Mesodermal cell (in vitro differentiated cells): ENCODE data around the gene TC2N.

Experiments
- H3K27ac ChIP-seq: 2 replicates; pipeline ENCODE4 v1.7.0; 2013; ENCODE audit warnings: mild to moderate bottlenecking, low read depth, low read length, moderate library complexity; ENCODE audit not compliant: severe bottlenecking
- H3K36me3 ChIP-seq: 2 replicates; pipeline ENCODE4 v1.7.1; 2013; ENCODE audit warnings: mild to moderate bottlenecking, low read length, moderate library complexity; ENCODE audit not compliant: control insufficient read depth, insufficient read depth
- H3K4me1 ChIP-seq: one replicate; pipeline ENCODE4 v1.7.1; 2013; ENCODE audit warnings: mild to moderate bottlenecking, low read length; ENCODE audit not compliant: insufficient read depth, control insufficient read depth, poor library complexity, severe bottlenecking
- H3K4me3 ChIP-seq: 2 replicates; pipeline ENCODE4 v1.7.0; 2013; ENCODE audit warnings: low read length, control low read depth, mild to moderate bottlenecking; ENCODE audit not compliant: insufficient read depth, poor library complexity, severe bottlenecking; ENCODE audit errors: extremely low read depth
- H3K9me3 ChIP-seq: 2 replicates; pipeline ENCODE4 v1.7.1; 2013; ENCODE audit warnings: mild to moderate bottlenecking, low read length, moderate library complexity; ENCODE audit not compliant: control insufficient read depth
- WGBS, 2 experiments: methylation state at CpG; one replicate each; pipeline ENCODE4 v1.1.5; 2013; ENCODE audit warnings: missing lambda C conversion rate in 2 of 2; ENCODE audit not compliant: insufficient coverage in 2 of 2; 5-methylcytosine and 5-hydroxymethylcytosine counted together

Gene TC2N

DNA sequence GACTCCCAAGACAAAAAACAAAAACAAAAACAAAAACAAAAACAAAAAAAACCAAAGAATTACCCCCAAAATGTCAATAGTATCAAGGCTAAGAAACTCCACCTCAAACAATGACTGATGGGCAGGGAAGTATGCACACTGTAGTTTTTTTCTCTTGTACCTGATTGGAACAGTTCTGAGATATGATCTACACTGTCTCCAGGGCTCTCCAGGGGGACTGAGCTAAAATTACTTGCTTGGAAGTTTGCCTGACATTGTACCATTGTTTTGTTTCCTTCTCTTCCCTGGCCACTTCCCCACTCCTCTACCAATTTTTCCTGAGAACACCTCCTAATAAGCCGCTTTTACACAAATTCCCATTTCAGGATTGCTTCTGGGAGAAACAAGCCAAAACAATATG, 113.2 kb downstream of the TC2N start:
- Histone ChIP-seq H3K4me1 (no peaks in the 10 kb centered on the region), H3K27ac (no peak overlapping the region), H3K4me3 (no peak overlapping the region), H3K36me3 (no peaks in the 10 kb centered on the region), H3K9me3 (no peaks in the 10 kb centered on the region)
- WGBS, 2 experiments: 100% methylated on average over 1 of the region's 1 CpG; no CpG with 5 or more reads in 1 of the 2 experiments

DNA sequence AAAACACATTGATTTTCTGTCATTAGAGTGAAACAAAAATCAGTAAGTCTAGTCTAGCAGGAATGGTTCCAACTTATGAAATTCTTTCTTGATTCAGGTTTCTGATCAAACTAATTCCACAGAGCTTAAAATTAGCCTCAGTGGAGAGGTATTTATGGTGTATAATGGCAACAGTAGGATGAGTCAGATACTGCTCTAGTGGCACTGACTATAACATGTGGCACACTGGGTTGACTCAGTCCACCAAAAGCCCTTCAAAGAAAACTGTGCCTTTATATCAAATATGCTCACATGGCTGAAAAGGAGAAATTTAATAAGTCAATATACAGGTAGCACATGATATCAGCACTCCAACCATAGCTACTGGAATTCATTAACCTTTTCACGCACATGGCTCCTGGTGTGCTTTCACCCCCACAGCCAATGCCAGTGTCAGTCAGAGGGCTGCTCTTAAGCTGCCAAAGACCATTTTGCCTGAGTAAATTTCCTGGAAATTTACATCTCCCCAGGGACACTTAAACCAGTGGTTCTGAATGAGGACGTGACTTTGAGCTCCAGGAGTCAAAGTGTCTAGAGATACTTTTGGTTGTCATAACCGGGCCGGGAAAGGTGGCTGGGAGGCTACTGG, 113.7 kb downstream of the TC2N start:
- Histone ChIP-seq H3K9me3 (no peaks in the 10 kb centered on the region), H3K36me3 (no peaks in the 10 kb centered on the region), H3K4me3 (no peak overlapping the region), H3K27ac (no peak overlapping the region), H3K4me1 (no peaks in the 10 kb centered on the region)
- WGBS, 2 experiments: 20 to 100% methylated on average over 1 of the region's 4 CpGs

DNA sequence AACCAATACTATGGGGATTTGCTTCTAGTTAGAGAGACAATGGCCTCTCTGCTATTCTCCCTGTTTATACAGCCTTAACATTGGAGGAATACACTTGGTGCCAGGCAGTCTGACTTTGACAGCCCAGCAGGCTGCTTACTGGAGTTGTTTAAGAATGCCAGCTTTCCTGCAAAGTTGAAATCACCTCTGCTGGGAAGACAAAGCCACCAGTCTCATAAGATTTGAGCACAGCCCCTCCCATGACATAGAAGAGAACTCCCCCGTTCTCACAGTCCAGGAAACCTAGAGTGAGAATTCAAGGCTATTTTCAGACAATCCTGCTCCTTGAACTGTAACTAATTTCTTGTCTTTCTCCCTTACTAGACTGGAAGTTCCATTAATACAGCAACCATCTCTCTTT, 114.4 kb downstream of the TC2N start:
- Histone ChIP-seq H3K36me3 (no peaks in the 10 kb centered on the region), H3K9me3 (no peaks in the 10 kb centered on the region), H3K4me3 (no peak overlapping the region), H3K27ac (no peak overlapping the region), H3K4me1 (no peaks in the 10 kb centered on the region)
- 71 to 90% methylated on average over 1 of the region's 1 CpG for whole genome bisulfite sequencing, 2 experiments

DNA sequence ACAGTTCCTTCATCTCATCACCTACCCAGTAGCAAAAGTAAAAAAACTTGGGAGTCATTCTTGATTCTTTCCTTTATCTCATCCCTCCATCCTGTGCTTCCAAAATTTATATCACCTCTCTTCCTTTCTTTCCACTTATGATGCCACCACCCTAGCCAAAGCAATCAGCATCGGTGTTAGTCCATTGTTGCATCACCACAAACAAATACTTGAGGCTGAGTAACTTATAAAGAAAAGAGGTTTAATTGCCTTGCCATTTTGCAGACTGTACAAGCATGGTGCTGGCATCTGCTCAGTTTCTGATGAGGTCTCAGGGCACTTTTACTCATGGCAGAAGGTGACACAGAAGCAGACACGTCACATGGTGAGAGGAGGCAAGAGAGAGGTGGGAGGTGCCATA, 115.6 kb downstream of the TC2N start:
- Histone ChIP-seq H3K4me3 (no peak overlapping the region), H3K27ac (no peak overlapping the region), H3K9me3 (no peaks in the 10 kb centered on the region), H3K4me1 (no peaks in the 10 kb centered on the region), H3K36me3 (no peaks in the 10 kb centered on the region)
- WGBS, 2 experiments: no CpG with 5 or more reads among the region's 2 CpGs

DNA sequence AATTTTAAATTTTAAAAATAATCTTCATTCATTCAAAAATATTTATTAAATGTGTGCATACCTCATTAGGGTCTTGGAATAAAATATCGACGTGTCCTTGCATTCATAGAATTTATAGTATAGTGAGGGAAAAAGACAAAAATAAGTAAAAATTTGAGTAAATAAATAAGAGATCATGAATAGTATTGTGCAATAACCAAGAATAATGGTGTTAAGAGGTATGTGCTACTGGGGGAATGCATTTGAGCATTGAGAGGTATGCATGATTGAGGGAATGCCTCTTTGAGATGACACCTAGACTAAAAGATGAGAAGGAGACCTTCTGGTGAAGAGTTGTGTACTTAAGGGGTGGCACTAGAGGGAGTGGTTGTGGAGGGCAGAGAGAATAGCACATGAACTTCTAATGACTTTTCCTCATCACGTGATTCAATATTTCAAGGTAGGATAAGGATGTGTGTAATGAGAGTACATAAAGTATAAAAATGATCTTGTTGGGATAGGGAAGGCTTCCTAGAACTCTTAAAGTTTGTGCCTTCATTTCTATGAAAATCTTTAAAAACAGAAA, 116.6 kb downstream of the TC2N start:
- H3K4me3 ChIP-seq: no peak overlapping the region
- WGBS, 2 experiments: 93 to 100% methylated on average over 1 to 3 of the region's 3 CpGs
- H3K4me1 ChIP-seq: no peaks in the 10 kb centered on the region
- no peaks in the 10 kb centered on the region for H3K36me3 ChIP-seq
- H3K9me3 ChIP-seq: no peaks in the 10 kb centered on the region
- no peak overlapping the region for H3K27ac ChIP-seq

DNA sequence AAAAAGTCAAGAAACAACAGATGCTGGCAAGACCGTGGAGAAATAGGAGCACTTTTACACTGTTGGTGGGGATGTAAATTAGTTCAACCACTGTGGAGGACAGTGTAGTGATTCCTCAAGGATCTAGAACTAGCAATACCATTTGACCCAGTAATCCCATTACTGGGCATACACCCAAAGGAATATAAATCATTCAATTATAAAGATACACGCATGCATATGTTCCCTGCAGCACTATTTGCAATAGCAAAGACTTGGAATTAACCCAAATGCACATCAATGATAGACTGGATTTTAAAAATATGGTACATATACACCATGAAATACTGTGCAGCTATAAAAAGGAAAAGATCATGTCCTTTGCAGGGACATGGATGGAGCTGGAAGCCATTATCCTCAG, 117.5 kb downstream of the TC2N start:
- Histone ChIP-seq H3K27ac (no peak overlapping the region), H3K4me1 (no peaks in the 10 kb centered on the region), H3K9me3 (no peaks in the 10 kb centered on the region), H3K36me3 (no peaks in the 10 kb centered on the region), H3K4me3 (no peak overlapping the region)
- WGBS, 2 experiments: 57 to 86% methylated on average over 1 to 2 of the region's 2 CpGs

DNA sequence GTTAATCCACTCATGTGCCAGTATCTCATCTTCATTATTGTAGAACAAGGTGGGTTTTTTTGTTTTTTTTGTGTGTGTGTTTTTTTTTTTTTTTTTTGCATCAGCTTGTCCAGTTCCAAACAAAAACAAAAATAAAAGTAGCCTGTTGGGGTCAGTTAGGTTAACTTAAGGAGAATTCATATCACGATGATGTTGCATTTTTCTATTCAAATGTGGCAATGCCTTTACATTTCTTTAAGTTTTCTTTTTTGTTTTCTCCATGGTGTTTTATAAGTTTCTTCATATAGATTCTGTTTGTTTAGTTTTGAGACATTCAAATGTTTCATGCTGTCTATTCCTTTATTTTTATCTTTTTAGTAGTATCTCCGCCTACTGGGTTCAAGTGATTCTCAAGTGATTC, 119.3 kb downstream of the TC2N start:
- H3K9me3 ChIP-seq: no peaks in the 10 kb centered on the region
- no peak overlapping the region for H3K4me3 ChIP-seq
- WGBS, 2 experiments: no CpG with 5 or more reads among the region's 2 CpGs
- no peaks in the 10 kb centered on the region for H3K4me1 ChIP-seq
- H3K36me3 ChIP-seq: no peaks in the 10 kb centered on the region
- no peak overlapping the region for H3K27ac ChIP-seq

DNA sequence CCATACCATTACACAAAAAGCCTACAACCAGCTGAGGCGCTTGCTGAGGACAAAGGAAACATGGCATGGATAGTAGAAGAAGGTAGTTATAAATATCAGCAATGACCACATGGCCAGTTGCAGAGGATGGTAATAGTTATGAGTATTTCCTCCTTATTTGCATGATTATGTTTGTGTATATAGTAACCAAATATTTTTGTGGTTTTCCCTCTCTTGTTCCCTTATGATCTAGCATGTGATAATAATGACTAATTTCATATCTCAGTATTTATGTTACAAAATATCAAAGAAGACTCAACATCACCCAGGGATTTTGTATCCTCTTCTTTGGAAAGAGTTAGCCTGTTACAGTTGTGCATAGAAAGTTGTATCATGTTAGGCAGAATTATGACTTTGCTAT, 122.0 kb downstream of the TC2N start:
- Histone ChIP-seq H3K36me3 (no peaks in the 10 kb centered on the region), H3K27ac (no peak overlapping the region), H3K4me1 (no peaks in the 10 kb centered on the region), H3K9me3 (no peaks in the 10 kb centered on the region), H3K4me3 (no peak overlapping the region)
- no CpG with 5 or more reads among the region's 1 CpG for WGBS, 2 experiments

DNA sequence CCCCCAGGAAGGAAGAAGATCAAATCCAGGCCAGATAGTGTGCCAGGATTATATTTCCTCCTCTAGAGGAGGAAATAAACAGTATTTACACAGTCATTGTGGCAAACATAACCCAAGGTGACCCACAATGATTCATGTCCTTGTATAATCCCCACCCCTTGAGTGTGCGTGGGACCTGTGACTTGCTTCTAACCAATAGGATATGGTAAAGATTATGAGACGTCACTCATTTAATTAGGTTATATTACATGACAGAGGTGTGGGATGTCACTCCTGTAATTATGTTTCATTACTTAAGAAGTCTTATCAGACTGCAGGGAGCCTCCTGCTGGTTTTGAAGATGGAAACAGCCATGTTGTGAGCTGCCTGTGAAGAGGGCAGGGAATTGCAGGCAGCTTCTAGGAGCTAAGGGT, 123.3 kb downstream of the TC2N start:
- WGBS, 2 experiments: 100% methylated on average over 2 of the region's 2 CpGs; no CpG with 5 or more reads in 1 of the 2 experiments
- no peak overlapping the region for H3K27ac ChIP-seq
- no peaks in the 10 kb centered on the region for H3K36me3 ChIP-seq
- H3K4me1 ChIP-seq: no peaks in the 10 kb centered on the region
- no peaks in the 10 kb centered on the region for H3K9me3 ChIP-seq
- no peak overlapping the region for H3K4me3 ChIP-seq

DNA sequence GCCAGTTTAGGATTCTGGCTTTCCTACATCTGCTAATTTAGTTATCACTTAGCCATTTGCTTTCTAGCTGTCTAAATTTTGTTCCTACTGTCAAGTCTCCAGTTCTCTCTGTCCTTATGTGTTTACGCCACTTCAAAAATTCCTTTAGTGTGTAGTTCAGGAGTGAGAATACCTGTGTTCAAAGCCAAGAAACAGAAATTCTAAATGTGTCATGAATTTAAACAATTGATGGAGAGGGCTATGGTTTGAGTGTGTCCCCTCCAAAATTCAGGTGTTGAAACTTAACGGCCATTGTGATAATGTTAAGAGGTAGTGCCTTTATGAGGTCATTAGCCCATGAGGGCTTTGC, 124.1 kb downstream of the TC2N start:
- Histone ChIP-seq H3K4me3 (no peak overlapping the region), H3K9me3 (no peaks in the 10 kb centered on the region), H3K4me1 (no peaks in the 10 kb centered on the region), H3K27ac (no peak overlapping the region), H3K36me3 (no peaks in the 10 kb centered on the region)
- WGBS, 2 experiments: 90 to 100% methylated on average over 1 to 2 of the region's 2 CpGs

DNA sequence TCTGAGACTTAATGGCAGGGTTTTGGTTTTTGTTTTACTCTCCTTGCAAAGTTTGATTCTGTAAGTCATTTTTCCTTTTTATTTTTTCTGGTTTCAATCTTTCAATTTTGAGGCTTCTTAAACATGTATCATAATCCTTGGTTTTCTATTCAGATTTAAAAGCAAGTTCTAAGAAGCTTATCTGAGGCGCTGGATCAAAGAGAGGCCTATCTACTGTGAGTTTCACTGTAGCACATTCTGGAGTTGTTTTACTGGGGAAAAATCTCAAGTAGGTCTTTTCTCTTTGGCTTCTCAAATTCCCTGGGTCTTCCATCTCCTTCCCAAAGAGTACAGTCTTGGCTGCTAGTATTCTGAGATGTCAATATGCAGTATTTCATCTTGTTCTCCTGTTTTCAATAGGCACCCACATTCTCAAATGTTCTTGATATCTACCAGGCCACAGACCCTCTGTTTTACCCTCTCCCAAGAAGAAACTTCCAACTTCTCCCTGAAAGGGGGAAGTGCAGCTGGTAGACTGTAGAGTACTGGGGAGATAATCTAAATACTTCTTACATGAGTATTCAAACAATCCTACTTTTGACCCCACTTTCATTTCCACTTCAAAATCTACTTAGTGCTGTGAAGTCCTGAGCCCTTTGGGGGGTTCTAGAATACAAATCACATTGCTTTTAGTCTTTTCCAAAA, 124.6 kb downstream of the TC2N start:
- Histone ChIP-seq H3K36me3 (no peaks in the 10 kb centered on the region), H3K27ac (no peak overlapping the region), H3K4me3 (no peak overlapping the region), H3K9me3 (no peaks in the 10 kb centered on the region), H3K4me1 (no peaks in the 10 kb centered on the region)
- WGBS, 2 experiments: 86% methylated on average over 1 of the region's 1 CpG; no CpG with 5 or more reads in 1 of the 2 experiments
